Measurements from ENCODE around the gene MIER2.

MIER2 gene

GRCh38 chr19:338421-338820 is 6.2 kb downstream of the MIER2 start:
- no peak for TF ChIP-seq FOXP2 (optimal IDR thresholded peaks at IDR 0.05; ENCODE audit: borderline replicate concordance, extremely low read depth, extremely low read length, insufficient read depth)
- TF ChIP-seq POLR2AphosphoS5 (IDR thresholded peaks at IDR 0.05; ENCODE audit: low read depth, low read length) = no peak
- TF ChIP-seq, protein P1, sequence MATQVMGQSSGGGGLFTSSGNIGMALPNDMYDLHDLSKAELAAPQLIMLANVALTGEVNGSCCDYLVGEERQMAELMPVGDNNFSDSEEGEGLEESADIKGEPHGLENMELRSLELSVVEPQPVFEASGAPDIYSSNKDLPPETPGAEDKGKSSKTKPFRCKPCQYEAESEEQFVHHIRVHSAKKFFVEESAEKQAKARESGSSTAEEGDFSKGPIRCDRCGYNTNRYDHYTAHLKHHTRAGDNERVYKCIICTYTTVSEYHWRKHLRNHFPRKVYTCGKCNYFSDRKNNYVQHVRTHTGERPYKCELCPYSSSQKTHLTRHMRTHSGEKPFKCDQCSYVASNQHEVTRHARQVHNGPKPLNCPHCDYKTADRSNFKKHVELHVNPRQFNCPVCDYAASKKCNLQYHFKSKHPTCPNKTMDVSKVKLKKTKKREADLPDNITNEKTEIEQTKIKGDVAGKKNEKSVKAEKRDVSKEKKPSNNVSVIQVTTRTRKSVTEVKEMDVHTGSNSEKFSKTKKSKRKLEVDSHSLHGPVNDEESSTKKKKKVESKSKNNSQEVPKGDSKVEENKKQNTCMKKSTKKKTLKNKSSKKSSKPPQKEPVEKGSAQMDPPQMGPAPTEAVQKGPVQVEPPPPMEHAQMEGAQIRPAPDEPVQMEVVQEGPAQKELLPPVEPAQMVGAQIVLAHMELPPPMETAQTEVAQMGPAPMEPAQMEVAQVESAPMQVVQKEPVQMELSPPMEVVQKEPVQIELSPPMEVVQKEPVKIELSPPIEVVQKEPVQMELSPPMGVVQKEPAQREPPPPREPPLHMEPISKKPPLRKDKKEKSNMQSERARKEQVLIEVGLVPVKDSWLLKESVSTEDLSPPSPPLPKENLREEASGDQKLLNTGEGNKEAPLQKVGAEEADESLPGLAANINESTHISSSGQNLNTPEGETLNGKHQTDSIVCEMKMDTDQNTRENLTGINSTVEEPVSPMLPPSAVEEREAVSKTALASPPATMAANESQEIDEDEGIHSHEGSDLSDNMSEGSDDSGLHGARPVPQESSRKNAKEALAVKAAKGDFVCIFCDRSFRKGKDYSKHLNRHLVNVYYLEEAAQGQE (IDR thresholded peaks at IDR 0.05; ENCODE audit: insufficient read depth in 1 of 2, low read depth in 2 of 2, low read length in 2 of 2) = no peak
- TF ChIP-seq TAF1 (IDR thresholded peaks at IDR 0.05; ENCODE audit: borderline replicate concordance, insufficient read depth, low read length) = no peak
- no peak for TF ChIP-seq SIN3A (IDR thresholded peaks at IDR 0.05; ENCODE audit: borderline replicate concordance, insufficient read depth, low read length)

DNA sequence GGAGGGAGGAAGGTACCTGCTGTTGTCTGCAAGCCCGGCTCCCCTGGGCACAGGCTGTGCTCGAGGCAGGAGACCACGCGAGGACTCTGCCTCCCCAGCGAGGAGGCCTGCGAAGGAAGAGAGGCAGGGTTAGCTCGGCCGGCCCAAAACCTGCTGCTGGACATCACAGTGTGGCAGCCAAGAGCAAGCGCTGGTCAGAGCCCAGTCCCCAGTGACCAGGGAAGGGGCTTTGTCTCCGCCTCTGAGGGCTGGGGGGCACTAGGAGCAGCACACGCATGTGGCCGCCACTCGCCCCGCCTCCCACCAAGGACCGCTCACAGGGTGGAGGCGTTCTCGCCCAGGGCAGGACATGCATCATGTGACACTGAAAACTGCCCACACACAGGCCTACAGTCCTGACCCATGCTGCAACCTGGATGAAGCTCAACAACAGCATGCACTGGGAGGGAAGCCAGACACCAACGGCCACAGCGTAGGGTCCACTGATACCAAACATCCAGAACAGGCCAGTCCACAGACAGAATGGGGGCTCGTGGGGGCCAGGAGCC is 8.5 kb downstream of the MIER2 start:
- TF ChIP-seq TAF1 (IDR thresholded peaks at IDR 0.05; ENCODE audit: borderline replicate concordance, insufficient read depth, low read length) (no peak), SIN3A (IDR thresholded peaks at IDR 0.05; ENCODE audit: borderline replicate concordance, insufficient read depth, low read length) (no peak), POLR2AphosphoS5 (IDR thresholded peaks at IDR 0.05; ENCODE audit: low read depth, low read length) (no peak), FOXP2 (optimal IDR thresholded peaks at IDR 0.05; ENCODE audit: borderline replicate concordance, extremely low read depth, extremely low read length, insufficient read depth) (no peak)
- TF ChIP-seq, protein P1 (IDR thresholded peaks at IDR 0.05; ENCODE audit: insufficient read depth in 1 of 2, low read depth in 2 of 2, low read length in 2 of 2) = no peak

DNA sequence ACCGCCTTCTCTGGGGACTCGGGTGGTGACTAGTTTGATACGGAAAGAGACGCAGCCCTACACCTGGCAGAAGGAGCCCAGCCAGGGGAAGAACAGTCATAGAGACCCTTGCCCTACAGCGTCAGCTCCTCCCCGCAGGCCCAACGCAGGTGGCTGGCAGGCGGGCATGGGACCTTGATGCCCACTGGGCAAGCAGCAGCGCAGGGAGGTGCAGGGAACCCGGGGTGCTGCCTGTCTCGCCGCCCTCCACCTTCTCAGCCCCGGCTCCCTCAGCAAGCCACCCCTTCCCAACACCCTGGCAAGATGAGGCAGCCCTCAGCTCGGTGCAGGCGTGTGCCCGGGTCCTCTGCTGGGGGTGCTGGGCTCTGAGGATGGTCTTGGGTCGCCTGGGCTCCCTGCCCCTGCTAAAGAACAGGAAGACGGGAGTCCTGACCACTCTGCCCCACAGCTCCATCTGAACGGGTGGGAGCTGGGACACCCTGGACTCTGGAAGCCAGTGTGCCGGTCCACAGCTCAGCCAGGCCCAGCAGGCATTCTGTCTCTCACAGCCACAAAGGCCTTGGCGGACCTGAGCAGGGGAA is 9.0 kb downstream of the MIER2 start:
- TF ChIP-seq SIN3A (IDR thresholded peaks at IDR 0.05; ENCODE audit: borderline replicate concordance, insufficient read depth, low read length) (no peak), FOXP2 (optimal IDR thresholded peaks at IDR 0.05; ENCODE audit: borderline replicate concordance, extremely low read depth, extremely low read length, insufficient read depth) (no peak)

GRCh38 chr19:335072-335471 is 9.5 kb downstream of the MIER2 start:
- TF ChIP-seq TAF1 (IDR thresholded peaks at IDR 0.05; ENCODE audit: borderline replicate concordance, insufficient read depth, low read length) (no peak), POLR2AphosphoS5 (IDR thresholded peaks at IDR 0.05; ENCODE audit: low read depth, low read length) (no peak), SIN3A (IDR thresholded peaks at IDR 0.05; ENCODE audit: borderline replicate concordance, insufficient read depth, low read length) (no peak), FOXP2 (optimal IDR thresholded peaks at IDR 0.05; ENCODE audit: borderline replicate concordance, extremely low read depth, extremely low read length, insufficient read depth) (no peak)
- TF ChIP-seq, protein P1 (IDR thresholded peaks at IDR 0.05; ENCODE audit: insufficient read depth in 1 of 2, low read depth in 2 of 2, low read length in 2 of 2) = no peak

- TF ChIP-seq FOXP2 (optimal IDR thresholded peaks at IDR 0.05; ENCODE audit: borderline replicate concordance, extremely low read depth, extremely low read length, insufficient read depth) = no peak
- no peak for TF ChIP-seq SIN3A (IDR thresholded peaks at IDR 0.05; ENCODE audit: borderline replicate concordance, insufficient read depth, low read length)
- TF ChIP-seq, protein P1 (IDR thresholded peaks at IDR 0.05; ENCODE audit: insufficient read depth in 1 of 2, low read depth in 2 of 2, low read length in 2 of 2) = no peak
- no peak for TF ChIP-seq TAF1 (IDR thresholded peaks at IDR 0.05; ENCODE audit: borderline replicate concordance, insufficient read depth, low read length)
- TF ChIP-seq POLR2AphosphoS5 (IDR thresholded peaks at IDR 0.05; ENCODE audit: low read depth, low read length) = no peak
Measured at GRCh38 chr19:334296-335071, 10.1 kb downstream of the MIER2 start.

Data from PFSK-1 (cell line).